Immature natural killer cell (primary cell): ENCODE data around the gene GLMP. TPM values are rescaled to one million over a fixed set of nuclear protein-coding genes. Genes with fewer than 3 reads are reported as not detected.
"Not testable (repeated sequence)": the region's sequence is repeated elsewhere in the genome, so short reads cannot be mapped to it uniquely, and the experiment has no call there.

ENCODE experiments used
- DNase-seq, 3 donors: peaks; one replicate each; pipeline ENCODE4 v3.0.0; 2022; ENCODE audit warnings: mixed read lengths in 1 of 3
- H3K27ac Mint-ChIP-seq, 6 donors: one replicate each; pipeline ENCODE4 v1.8.0; 2020; ENCODE audit warnings: mixed read lengths in 6 of 6, mild to moderate bottlenecking in 5 of 6, inconsistent platforms in 4 of 6, moderate library complexity in 3 of 6
- H3K27me3 Mint-ChIP-seq, 3 donors: one replicate each; pipeline ENCODE4 v1.8.0; 2020 to 2021; ENCODE audit warnings: low read depth in 3 of 3, mild to moderate bottlenecking in 3 of 3, mixed read lengths in 3 of 3, moderate library complexity in 3 of 3, inconsistent platforms in 1 of 3
- H3K36me3 Mint-ChIP-seq, 3 donors: one replicate each; pipeline ENCODE4 v1.8.0; 2020; ENCODE audit warnings: mixed read lengths in 3 of 3, inconsistent platforms in 2 of 3, mild to moderate bottlenecking in 2 of 3
- H3K4me1 Mint-ChIP-seq, 2 donors: one replicate each; pipeline ENCODE4 v1.8.0; 2020; ENCODE audit warnings: inconsistent platforms in 2 of 2, mild to moderate bottlenecking in 2 of 2, mixed read lengths in 2 of 2, moderate library complexity in 1 of 2
- H3K4me3 Mint-ChIP-seq, 5 donors: one replicate each; pipeline ENCODE4 v1.8.0; 2020; ENCODE audit warnings: mild to moderate bottlenecking in 5 of 5, mixed read lengths in 5 of 5, inconsistent platforms in 3 of 5, moderate library complexity in 3 of 5
- H3K9me3 Mint-ChIP-seq, 6 donors: one replicate each; pipeline ENCODE4 v1.8.0; 2020; ENCODE audit warnings: mild to moderate bottlenecking in 6 of 6, mixed read lengths in 6 of 6, inconsistent platforms in 4 of 6, moderate library complexity in 3 of 6
- polyA plus RNA-seq, 3 donors: library from polyadenylated mRNA; unstranded; fragments of 300-500 nt; fragmentation: Illumina TruSeq; gene quantifications; one replicate each; pipeline ENCODE4 v1.2.3, GENCODE V29; 2021

GLMP gene, protein sequence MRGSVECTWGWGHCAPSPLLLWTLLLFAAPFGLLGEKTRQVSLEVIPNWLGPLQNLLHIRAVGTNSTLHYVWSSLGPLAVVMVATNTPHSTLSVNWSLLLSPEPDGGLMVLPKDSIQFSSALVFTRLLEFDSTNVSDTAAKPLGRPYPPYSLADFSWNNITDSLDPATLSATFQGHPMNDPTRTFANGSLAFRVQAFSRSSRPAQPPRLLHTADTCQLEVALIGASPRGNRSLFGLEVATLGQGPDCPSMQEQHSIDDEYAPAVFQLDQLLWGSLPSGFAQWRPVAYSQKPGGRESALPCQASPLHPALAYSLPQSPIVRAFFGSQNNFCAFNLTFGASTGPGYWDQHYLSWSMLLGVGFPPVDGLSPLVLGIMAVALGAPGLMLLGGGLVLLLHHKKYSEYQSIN
- 10 to 100 TPM; 22.6 to 27.2 (median 26.3) TPM for polyA plus RNA-seq

DNA sequence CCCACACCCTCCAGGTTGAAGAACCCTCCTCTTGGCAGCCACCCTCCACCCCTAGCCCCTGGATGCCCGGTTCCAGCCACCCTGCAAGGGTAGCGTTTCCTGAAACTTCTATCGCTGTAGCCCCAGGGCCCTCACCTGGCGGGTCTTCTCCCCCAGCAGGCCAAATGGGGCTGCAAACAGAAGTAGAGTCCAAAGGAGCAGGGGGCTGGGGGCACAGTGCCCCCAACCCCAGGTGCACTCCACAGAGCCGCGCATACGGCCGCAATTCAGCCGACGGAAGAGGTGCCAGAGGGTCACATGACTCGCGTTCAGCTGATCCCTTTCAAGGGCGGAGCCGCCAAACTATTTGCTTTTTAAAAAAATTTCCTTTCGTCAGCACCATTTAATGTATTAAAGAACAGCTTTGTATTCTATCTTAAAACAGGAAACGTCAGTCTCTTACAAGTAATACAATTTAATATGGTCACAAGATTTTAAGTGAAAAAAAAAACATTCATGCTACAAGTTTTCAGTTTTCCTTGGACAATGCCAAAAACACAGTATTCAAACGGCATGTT is at the start of gene GLMP:
TSS of gene GLMP (minus strand) at position 289 of the 557 bp plus-strand sequence. CDS start at position 255, 34 bp downstream.
- Mint-ChIP-seq H3K27me3 (peaks cover 0 to 2% (median 0%) of the 10 kb centered on the region in 3 donors), H3K36me3 (no peaks in the 10 kb centered on the region), H3K27ac (peak within 1 kb of the TSS; percentile 55 to 90 (median 72)), H3K4me1 (peaks cover 27 to 28% of the 10 kb centered on the region in 2 donors), H3K9me3 (no peaks in the 10 kb centered on the region), H3K4me3 (peak within 1 kb of the TSS; percentile 88 to 91 (median 90))
- DNase-seq, result peak; percentile 45 to 56 (median 48)

DNA sequence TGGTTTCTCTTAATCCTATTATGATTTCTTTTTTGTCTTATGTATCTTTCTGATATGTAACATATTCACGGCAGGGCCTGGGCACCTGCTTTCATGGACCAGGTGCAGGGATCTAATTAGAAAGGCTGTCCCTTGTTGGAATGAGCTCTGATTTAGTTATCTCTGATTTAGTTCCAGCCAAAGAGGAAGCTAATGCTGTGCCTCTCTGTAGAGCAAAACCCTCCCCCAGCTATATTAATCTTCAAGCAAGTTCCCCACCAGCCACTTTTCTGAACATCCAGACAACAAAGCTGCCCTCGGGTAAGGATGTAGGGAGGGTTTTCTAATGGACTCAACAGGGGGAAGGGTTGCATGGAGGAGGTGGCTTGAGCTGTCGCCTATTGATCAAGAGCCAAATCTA is 48.9 kb upstream of the GLMP start:
- no peak overlapping the region for H3K27ac Mint-ChIP-seq
- H3K4me3 Mint-ChIP-seq, result no peak overlapping the region

DNA sequence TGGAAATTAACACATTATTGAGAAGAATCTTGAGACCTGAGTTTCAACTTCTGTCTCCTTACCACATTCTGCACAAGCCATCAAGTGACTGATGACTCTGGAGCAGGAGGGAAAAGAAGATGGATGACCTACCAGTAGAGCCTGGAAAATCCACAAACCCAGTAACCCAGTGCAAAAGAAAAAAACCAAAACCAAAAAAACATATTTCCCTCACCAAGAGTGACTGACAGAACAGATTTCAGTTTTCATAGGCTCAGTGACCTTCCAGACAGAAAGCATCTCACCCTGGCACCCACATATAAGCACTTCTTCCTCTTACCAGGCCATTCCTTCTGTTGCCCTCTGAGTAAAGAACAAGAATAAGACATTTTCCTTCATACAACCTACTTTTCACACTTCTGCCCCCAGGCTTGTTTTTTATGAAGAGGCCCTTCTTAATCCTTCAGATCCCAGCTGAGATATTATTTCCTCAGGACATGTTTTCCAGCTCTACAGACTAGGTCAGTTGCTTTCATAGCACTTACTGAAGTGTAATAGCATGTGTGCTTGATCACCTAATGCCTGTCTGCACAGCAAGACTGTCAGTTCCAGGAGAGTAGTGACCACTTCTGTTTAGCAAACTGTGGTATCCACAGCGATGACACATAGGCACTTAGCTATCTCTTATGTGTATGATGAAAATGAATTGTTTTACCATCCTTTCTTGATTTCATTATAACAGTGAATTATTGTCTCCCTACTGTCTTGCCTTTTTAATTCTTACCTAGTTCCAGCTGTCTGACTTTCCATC is 46.9 kb upstream of the GLMP start:
- peaks cover 18 to 21% of the 10 kb centered on the region in 2 donors for H3K4me1 Mint-ChIP-seq
- H3K27ac Mint-ChIP-seq, result no peak overlapping the region
- H3K4me3 Mint-ChIP-seq, result no peak overlapping the region
- H3K27me3 Mint-ChIP-seq, result peaks cover 6 to 14% (median 8%) of the 10 kb centered on the region in 3 donors
- no peaks in the 10 kb centered on the region for H3K9me3 Mint-ChIP-seq
- DNase-seq, result no peak
- no peaks in the 10 kb centered on the region for H3K36me3 Mint-ChIP-seq

More for the DNA sequence above, 48.9 kb upstream of the GLMP start:
- Mint-ChIP-seq H3K36me3 (no peaks in the 10 kb centered on the region), H3K4me1 (peaks cover under 1 to 2% of the 10 kb centered on the region in 2 donors), H3K9me3 (no peaks in the 10 kb centered on the region), H3K27me3 (peaks cover 0 to 7% (median 1%) of the 10 kb centered on the region in 3 donors)
- DNase-seq, result no peak

DNA sequence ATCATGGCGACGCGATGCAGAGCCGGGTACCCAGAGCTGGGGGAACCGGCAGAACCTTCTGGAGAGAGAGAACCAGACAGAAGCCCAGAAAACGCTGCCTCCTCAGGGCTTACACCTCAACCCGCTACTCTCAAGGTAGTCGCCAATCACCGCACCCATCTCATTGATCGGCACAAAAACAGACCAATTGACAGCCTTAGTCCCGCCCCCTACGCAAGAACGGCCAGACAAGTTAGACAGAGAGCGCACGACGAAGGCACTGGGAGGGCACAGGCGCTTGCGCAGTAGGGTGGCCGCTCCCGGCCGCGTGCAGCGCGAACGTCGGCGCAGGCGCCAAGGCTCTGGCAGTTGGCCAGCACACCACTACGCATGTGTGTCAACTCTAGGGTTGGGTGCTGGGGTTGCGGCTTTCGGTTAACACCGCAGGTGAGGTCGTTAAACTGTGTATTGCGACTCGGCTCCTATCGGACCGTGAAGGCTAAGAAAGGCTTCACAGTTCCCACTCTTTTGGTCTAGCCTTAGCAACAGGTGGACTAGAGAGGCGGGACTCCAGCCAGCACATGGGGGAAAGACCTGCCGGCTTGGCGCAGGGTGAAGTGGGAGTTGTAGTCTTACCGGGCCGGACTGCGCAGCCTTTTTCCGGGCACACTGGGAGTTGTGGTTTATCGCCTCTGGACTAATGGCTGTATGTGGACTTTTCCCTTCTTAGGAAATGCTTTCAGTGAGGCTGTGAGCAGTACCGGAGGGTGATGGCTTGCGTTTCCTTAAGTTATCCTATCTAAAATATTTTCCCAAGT is 42.9 kb upstream of the GLMP start, which contains the start of the genes CCT3 and TSACC:
TSS of gene CCT3 (minus strand) at position 113 of the 797 bp plus-strand sequence. CDS start at position 5, 108 bp downstream.
TSS of gene TSACC (plus strand) at position 347 of the 797 bp plus-strand sequence. CDS start 1,232 bp downstream, outside the sequence.
- Mint-ChIP-seq H3K4me1 (peaks cover 39 to 53% of the 10 kb centered on the region in 2 donors), H3K27me3 (peaks cover 6 to 8% (median 8%) of the 10 kb centered on the region in 3 donors), H3K27ac (peak within 1 kb of the TSS; percentile 90 to 99 (median 96)), H3K9me3 (no peaks in the 10 kb centered on the region), H3K4me3 (peak within 1 kb of the TSS; percentile 96 to 99 (median 96)), H3K36me3 (peaks cover 0 to 8% (median 4%) of the 10 kb centered on the region in 3 donors)
- DNase-seq, result peak; percentile 100

DNA sequence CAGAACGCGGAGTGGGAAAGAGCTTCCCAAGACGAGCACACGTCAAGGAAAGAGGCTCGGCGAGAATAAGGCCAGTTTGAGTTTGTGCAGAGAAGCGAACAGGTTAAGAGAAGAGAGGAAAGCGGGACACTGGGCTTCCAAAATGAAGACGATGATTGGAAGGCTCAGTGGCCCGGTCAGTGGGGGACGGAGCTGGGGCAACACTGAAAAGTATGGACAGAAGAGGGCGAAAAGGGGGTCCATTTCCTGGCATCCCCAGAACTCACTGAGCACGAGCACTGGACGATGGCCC is 42.4 kb upstream of the GLMP start:
- Mint-ChIP-seq H3K36me3 (peaks cover 0 to 10% (median 5%) of the 10 kb centered on the region in 3 donors), H3K9me3 (no peaks in the 10 kb centered on the region), H3K4me1 (peaks cover 39 to 53% of the 10 kb centered on the region in 2 donors), H3K27me3 (peaks cover 6 to 8% (median 8%) of the 10 kb centered on the region in 3 donors), H3K4me3 (peak overlapping the region; percentile 96 to 99 (median 96)), H3K27ac (peak overlapping the region; percentile 90 to 99 (median 96))
- no peak for DNase-seq

DNA sequence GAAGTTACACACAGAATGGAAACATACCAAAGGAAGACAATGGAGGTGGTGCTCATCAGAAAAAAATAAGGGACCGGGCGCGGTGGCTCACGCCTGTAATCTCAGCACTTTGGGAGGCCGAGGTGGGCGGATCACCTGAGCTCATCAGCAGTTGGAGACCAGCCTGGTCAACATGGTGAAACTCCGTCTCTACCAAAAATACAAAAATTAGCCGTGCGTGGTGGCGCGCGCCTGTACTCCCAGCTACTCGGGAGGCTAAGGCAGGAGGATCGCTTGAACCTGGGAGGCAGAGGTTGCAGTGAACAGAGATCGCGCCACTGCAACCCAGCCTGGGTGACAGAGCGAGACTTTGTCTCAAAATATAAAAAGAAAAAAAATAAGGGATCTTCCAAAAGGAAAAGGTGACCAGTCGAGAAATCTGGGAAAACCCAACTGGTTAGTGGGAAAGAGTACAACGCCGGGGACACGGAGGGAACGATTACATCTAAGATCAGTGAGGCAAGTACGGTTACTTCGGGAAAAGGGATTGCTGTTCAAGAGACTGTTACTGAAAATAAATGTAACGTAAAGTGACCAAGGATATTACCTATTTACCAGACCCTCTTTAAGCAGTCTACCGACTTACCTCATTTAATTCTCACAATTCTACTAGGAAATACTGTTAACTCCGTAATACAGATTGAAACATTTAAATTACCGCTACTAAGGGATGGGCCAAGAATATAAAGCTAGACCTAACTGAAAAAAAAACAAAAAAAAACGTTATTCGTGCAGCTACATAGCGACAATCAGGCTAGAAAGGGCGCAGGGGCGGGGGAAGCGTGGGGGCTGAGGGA is 41.8 kb upstream of the GLMP start:
- H3K36me3 Mint-ChIP-seq, result peaks cover 0 to 10% (median 5%) of the 10 kb centered on the region in 3 donors
- no peak for DNase-seq
- peaks cover 6 to 8% (median 8%) of the 10 kb centered on the region in 3 donors for H3K27me3 Mint-ChIP-seq
- peaks cover 39 to 53% of the 10 kb centered on the region in 2 donors for H3K4me1 Mint-ChIP-seq
- peak overlapping the region; percentile 90 to 99 (median 96) for H3K27ac Mint-ChIP-seq
- H3K4me3 Mint-ChIP-seq, result peak overlapping the region; percentile 96 to 99 (median 96)
- no peaks in the 10 kb centered on the region for H3K9me3 Mint-ChIP-seq

DNA sequence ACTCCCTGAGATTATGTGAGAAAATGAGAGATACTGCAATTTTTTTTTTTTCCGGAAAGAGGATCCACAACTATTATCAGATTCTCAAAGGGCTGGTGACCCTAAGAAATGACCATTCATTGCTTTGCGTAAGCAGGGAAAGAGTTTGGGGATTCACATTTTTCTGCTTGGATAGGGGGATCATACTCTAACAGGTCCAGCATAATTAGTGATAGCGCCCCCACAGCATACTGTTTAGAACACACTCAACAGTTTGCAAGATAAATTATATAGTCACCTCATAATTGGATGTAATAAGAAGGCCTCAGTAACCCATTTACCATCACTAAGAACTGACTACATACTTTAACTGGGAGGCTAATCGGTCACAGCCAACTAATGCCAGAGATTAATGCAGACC is 40.8 kb upstream of the GLMP start:
- H3K27ac Mint-ChIP-seq, result peak overlapping the region in 4 of 6 donors; percentile 7 to 90 (median 46)
- peaks cover 39 to 53% of the 10 kb centered on the region in 2 donors for H3K4me1 Mint-ChIP-seq
- H3K36me3 Mint-ChIP-seq, result peaks cover 0 to 10% (median 5%) of the 10 kb centered on the region in 3 donors
- DNase-seq, result no peak
- H3K27me3 Mint-ChIP-seq, result peaks cover 6 to 8% (median 8%) of the 10 kb centered on the region in 3 donors
- no peaks in the 10 kb centered on the region for H3K9me3 Mint-ChIP-seq
- H3K4me3 Mint-ChIP-seq, result peak overlapping the region; percentile 96 to 99 (median 96)

DNA sequence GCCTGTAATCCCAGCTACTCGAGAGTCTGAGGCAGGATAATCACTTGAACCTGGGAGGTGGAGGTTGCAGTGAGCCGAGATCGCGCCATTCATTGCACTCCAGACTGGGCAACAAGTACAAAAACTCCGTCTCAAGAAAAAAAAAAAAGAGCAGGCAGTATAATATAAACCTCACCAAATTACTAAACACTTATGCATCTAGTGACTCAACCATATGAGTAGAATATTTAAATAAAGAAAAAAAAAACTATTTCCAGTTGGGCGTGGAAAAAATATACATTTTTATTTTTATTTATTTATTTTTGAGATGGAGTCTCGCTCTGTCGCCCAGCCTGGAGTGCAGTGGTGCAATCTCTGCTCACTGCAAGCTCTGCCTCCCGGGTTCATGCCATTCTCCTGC is 27.7 kb upstream of the GLMP start:
- H3K9me3 Mint-ChIP-seq, H3K4me3 Mint-ChIP-seq, H3K27me3 Mint-ChIP-seq, H3K27ac Mint-ChIP-seq, DNase-seq, H3K4me1 Mint-ChIP-seq: not testable (repeated sequence)
- H3K36me3 Mint-ChIP-seq, result peaks cover 11 to 22% (median 14%) of the 10 kb centered on the region in 3 donors

DNA sequence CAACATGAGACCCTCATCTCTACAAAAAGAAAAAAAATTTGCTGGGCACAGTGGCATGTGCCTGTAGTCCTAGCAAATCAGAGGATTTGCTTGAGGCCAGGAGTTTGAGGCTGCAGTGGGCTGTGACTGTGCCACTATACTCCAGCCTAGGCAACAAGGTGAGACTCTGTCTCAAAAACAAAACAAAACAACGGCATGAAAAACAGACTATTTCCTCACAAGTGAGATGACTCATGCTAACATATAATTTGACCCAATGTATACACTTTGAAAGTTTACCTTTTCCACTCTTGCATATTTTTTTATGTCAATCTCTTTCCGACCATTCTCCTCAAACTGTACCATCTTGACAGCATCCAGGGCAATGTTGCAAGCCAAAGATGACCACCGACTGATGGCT is 25.1 kb upstream of the GLMP start:
- Mint-ChIP-seq H3K36me3 (peaks cover 21 to 40% (median 27%) of the 10 kb centered on the region in 3 donors), H3K27me3 (no peaks in the 10 kb centered on the region), H3K4me3 (no peak overlapping the region), H3K4me1 (no peaks in the 10 kb centered on the region), H3K9me3 (no peaks in the 10 kb centered on the region), H3K27ac (no peak overlapping the region)
- no peak for DNase-seq

DNA sequence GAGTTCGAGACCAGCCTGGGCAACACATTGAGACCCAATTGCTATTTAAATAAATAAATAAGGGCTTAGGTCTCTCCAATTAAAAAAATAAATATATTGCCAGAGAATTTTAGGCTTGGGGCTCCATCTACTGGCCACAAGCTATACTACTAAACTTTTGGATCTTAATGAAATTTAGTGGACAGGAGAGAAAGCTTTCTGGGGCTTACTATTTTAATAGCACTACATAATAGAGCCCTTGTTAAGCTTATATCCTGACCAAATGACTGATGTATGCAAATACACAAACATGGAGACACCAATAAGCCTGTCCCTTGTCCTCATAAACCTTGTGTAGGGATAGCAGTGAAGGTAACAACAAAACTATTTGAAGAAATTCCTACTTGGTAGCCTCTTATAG is 24.2 kb upstream of the GLMP start:
- H3K9me3 Mint-ChIP-seq, result no peaks in the 10 kb centered on the region
- H3K27me3 Mint-ChIP-seq, result no peaks in the 10 kb centered on the region
- no peak overlapping the region for H3K4me3 Mint-ChIP-seq
- DNase-seq, result peak in 1 of 3 donors; percentile 20
- H3K36me3 Mint-ChIP-seq, result peaks cover 17 to 40% (median 23%) of the 10 kb centered on the region in 3 donors
- no peaks in the 10 kb centered on the region for H3K4me1 Mint-ChIP-seq
- no peak overlapping the region for H3K27ac Mint-ChIP-seq

DNA sequence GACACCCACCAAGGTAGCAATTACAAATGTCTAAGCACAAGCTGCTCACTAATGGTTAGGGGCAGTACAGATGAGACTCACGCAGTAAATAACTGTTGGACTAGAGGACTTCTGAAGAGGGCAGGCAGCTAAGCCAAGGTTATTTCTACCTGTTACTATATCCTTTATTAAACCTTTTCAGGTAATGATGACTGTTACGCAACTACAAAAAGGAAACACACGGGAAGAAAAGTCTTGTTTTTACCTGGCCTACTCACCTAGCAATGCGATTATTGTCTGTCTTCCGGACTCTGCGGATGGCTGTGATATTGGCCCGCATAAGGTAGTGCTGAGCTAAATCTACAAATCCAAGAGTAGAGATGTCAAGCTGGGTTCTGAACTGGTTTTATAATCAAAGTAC is 21.4 kb upstream of the GLMP start:
- DNase-seq, result no peak
- Mint-ChIP-seq H3K27me3 (no peaks in the 10 kb centered on the region), H3K4me3 (no peak overlapping the region), H3K4me1 (no peaks in the 10 kb centered on the region), H3K27ac (no peak overlapping the region), H3K36me3 (peaks cover 21 to 44% (median 23%) of the 10 kb centered on the region in 3 donors), H3K9me3 (no peaks in the 10 kb centered on the region)

DNA sequence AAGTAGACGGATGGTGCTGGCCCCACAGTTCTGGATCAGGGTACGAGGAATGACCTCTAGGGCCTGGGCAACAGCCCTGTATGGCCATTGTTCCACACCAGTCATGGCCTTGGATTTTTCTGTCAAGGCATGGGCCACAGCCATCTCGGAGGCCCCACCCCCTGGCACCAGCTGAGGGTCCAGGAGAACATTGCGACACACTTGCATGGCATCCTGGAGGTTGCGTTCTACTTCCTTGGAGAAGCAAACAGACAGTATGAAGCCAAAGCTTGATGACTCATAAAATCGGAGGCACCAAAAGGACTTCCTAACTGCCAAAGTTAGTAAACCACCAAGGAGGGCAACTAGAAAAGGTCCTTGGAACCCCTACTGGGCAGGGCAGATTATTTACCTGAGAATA is 15.5 kb upstream of the GLMP start:
- H3K27ac Mint-ChIP-seq, result no peak overlapping the region
- no peaks in the 10 kb centered on the region for H3K9me3 Mint-ChIP-seq
- no peak for DNase-seq
- no peaks in the 10 kb centered on the region for H3K4me1 Mint-ChIP-seq
- H3K27me3 Mint-ChIP-seq, result peaks cover 0 to 1% (median under 1%) of the 10 kb centered on the region in 3 donors
- peaks cover 11 to 44% (median 16%) of the 10 kb centered on the region in 3 donors for H3K36me3 Mint-ChIP-seq
- H3K4me3 Mint-ChIP-seq, result no peak overlapping the region
